Peyer's patch (tissue), 4 donors: ENCODE data around the gene PCDHA7. TPM values are rescaled to one million over a fixed set of nuclear protein-coding genes. Genes with fewer than 3 reads are reported as not detected.

Source experiments
- DNase-seq, 3 donors: peaks; one replicate each; pipeline ENCODE4 v3.0.0-alpha.2; 2017 to 2019
- H3K27ac ChIP-seq, 4 donors: fragments of 200-600 bp; sonication (generic); one replicate each; pipeline ENCODE4 v1.5.1; 2016 to 2019
- H3K27me3 ChIP-seq, 2 donors: fragments of 200-600 bp; sonication (generic); one replicate each; pipeline ENCODE4 v1.5.1; 2019
- H3K36me3 ChIP-seq, 3 donors: fragments of 200-600 bp; sonication (generic); one replicate each; pipeline ENCODE4 v1.5.1; 2016 to 2019
- H3K4me1 ChIP-seq, 4 donors: fragments of 200-600 bp; sonication (generic); one replicate each; pipeline ENCODE4 v1.5.1; 2016 to 2019
- H3K4me3 ChIP-seq, 4 donors: fragments of 200-600 bp; sonication (generic); 1 replicate in 3 of 4; 2 replicates in 1 of 4; pipeline ENCODE4 v1.5.1; 2016 to 2019; ENCODE audit warnings: mild to moderate bottlenecking in 1 of 4
- H3K9me3 ChIP-seq, 4 donors: fragments of 200-600 bp; sonication (generic); one replicate each; pipeline ENCODE4 v1.5.1; 2016 to 2019; ENCODE audit warnings: mild to moderate bottlenecking in 1 of 4
- POLR2A ChIP-seq, 2 donors: fragments of 450-650 bp; IDR thresholded peaks; one replicate each; pipeline ENCODE4 v1.5.1; 2017; ENCODE audit warnings: antibody characterized with exemption in 2 of 2, mild to moderate bottlenecking in 2 of 2, moderate library complexity in 2 of 2
- total RNA-seq, 4 donors: library from RNA; depleted of rRNA; stranded (reverse); fragments of >200 nt; gene quantifications; one replicate each; pipeline ENCODE4 v1.1.0, GENCODE V29; 2016
- TF ChIP-seq, protein P1 (sequence below), 6 experiments: fragments of 450-650 bp in 4 of 6; fragments of 200-600 bp in 2 of 6; sonication (generic) in 1 of 6; IDR thresholded peaks; one replicate each; pipeline ENCODE4 v1.5.1; 2017 to 2019; ENCODE audit warnings: antibody characterized with exemption in 6 of 6, mild to moderate bottlenecking in 3 of 6, moderate library complexity in 1 of 6

PCDHA7 gene
- total RNA-seq, 4 donors from 2014 or later, result 0.27 to 1.7 (median 1.2) TPM; not detected in 1

GRCh38 chr5:140877262-140877581, 43.2 kb downstream of the PCDHA7 start:
- Histone ChIP-seq H3K27ac (no peak overlapping the region), H3K27me3 (no peaks in the 10 kb centered on the region), H3K4me1 (no peaks in the 10 kb centered on the region), H3K4me3 (no peak overlapping the region), H3K9me3 (peaks cover 0 to 27% (median 4%) of the 10 kb centered on the region in 4 donors), H3K36me3 (no peaks in the 10 kb centered on the region)
- no peak for TF ChIP-seq POLR2A (IDR thresholded peaks at IDR 0.05)
- no peak for DNase-seq

- H3K27me3 ChIP-seq, result no peaks in the 10 kb centered on the region
- H3K36me3 ChIP-seq, result no peaks in the 10 kb centered on the region
- H3K9me3 ChIP-seq, result peaks cover 0 to 21% (median 0%) of the 10 kb centered on the region in 4 donors
- H3K27ac ChIP-seq, result no peak within 1 kb of the TSS
- TF ChIP-seq, protein P1, sequence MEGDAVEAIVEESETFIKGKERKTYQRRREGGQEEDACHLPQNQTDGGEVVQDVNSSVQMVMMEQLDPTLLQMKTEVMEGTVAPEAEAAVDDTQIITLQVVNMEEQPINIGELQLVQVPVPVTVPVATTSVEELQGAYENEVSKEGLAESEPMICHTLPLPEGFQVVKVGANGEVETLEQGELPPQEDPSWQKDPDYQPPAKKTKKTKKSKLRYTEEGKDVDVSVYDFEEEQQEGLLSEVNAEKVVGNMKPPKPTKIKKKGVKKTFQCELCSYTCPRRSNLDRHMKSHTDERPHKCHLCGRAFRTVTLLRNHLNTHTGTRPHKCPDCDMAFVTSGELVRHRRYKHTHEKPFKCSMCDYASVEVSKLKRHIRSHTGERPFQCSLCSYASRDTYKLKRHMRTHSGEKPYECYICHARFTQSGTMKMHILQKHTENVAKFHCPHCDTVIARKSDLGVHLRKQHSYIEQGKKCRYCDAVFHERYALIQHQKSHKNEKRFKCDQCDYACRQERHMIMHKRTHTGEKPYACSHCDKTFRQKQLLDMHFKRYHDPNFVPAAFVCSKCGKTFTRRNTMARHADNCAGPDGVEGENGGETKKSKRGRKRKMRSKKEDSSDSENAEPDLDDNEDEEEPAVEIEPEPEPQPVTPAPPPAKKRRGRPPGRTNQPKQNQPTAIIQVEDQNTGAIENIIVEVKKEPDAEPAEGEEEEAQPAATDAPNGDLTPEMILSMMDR (IDR thresholded peaks at IDR 0.05), result no peak
- no peak for TF ChIP-seq POLR2A (IDR thresholded peaks at IDR 0.05)
- DNase-seq, result no peak
- no peak within 1 kb of the TSS for H3K4me3 ChIP-seq
- H3K4me1 ChIP-seq, result no peaks in the 10 kb centered on the region
These were observed 48.0 kb downstream of the PCDHA7 start, which contains the start of gene PCDHA13 for GRCh38 chr5:140881889-140882590. TSS of gene PCDHA13 (plus strand) at chr5:140882124. CDS start at chr5:140882269, 145 bp downstream.

DNA sequence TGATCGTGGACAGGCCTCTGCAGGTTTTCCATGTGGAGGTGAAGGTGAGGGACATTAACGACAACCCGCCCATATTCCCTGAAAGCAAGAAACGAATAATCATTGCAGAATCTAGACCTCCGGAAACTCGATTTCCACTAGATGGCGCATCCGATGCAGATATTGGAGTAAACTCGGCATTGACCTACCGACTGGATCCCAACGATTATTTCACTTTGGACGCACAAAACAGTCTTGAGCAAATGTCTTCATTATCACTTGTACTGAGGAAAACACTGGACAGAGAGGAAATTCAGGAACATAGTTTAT, 48.5 kb downstream of the PCDHA7 start:
- Histone ChIP-seq H3K4me3 (no peak overlapping the region), H3K9me3 (peaks cover 0 to 16% (median 0%) of the 10 kb centered on the region in 4 donors), H3K27ac (no peak overlapping the region), H3K36me3 (no peaks in the 10 kb centered on the region), H3K4me1 (no peaks in the 10 kb centered on the region), H3K27me3 (no peaks in the 10 kb centered on the region)
- no peak for DNase-seq
- TF ChIP-seq POLR2A (IDR thresholded peaks at IDR 0.05), result no peak
- TF ChIP-seq, protein P1 (IDR thresholded peaks at IDR 0.05), result no peak

DNA sequence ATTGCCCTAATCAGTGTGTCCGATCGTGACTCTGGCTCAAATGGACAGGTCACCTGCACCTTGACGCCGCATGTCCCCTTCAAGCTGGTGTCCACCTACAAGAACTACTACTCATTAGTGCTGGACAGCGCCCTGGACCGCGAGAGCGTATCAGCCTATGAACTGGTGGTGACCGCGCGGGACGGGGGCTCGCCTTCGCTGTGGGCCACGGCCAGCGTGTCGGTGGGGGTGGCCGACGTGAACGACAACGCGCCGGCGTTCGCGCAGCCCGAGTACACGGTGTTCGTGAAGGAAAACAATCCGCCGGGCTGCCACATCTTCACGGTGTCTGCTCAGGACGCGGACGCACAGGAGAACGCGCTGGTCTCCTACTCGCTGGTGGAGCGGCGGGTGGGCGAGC, 49.3 kb downstream of the PCDHA7 start:
- H3K4me1 ChIP-seq, result no peaks in the 10 kb centered on the region
- no peak overlapping the region for H3K27ac ChIP-seq
- H3K27me3 ChIP-seq, result no peaks in the 10 kb centered on the region
- peaks cover 0 to 16% (median 0%) of the 10 kb centered on the region in 4 donors for H3K9me3 ChIP-seq
- DNase-seq, result no peak
- no peak overlapping the region for H3K4me3 ChIP-seq
- TF ChIP-seq, protein P1 (IDR thresholded peaks at IDR 0.05), result no peak
- no peak for TF ChIP-seq POLR2A (IDR thresholded peaks at IDR 0.05)
- no peaks in the 10 kb centered on the region for H3K36me3 ChIP-seq

DNA sequence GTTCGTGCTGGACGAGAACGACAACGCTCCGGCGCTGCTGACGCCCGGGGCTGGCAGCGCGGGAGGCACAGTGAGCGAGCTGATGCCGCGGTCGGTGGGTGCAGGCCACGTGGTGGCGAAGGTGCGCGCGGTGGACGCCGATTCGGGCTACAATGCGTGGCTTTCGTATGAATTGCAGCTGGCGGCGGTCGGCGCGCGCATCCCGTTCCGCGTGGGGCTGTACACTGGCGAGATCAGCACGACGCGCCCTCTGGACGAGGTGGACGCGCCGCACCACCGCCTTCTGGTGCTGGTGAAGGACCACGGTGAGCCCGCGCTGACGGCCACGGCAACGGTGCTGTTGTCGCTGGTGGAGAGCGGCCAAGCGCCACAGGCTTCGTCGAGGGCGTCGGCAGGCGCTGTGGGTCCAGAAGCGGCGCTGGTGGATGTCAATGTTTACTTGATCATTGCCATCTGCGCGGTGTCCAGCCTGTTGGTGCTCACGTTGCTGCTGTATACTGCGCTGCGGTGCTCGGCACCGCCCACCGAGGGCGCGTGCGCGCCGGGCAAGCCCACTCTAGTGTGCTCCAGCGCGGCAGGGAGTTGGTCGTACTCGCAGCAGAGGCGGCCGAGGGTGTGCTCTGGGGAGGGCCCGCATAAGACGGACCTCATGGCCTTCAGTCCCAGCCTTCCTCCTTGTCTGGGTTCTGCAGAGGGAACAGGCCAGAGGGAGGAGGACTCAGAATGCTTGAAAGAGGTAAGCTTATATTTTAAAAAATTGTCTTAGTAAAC, 50.0 kb downstream of the PCDHA7 start:
- Histone ChIP-seq H3K27me3 (no peaks in the 10 kb centered on the region), H3K4me1 (no peaks in the 10 kb centered on the region), H3K27ac (no peak overlapping the region), H3K36me3 (no peaks in the 10 kb centered on the region), H3K4me3 (no peak overlapping the region), H3K9me3 (peaks cover 0 to 16% (median 0%) of the 10 kb centered on the region in 4 donors)
- TF ChIP-seq, protein P1 (IDR thresholded peaks at IDR 0.05), result no peak
- no peak for TF ChIP-seq POLR2A (IDR thresholded peaks at IDR 0.05)
- DNase-seq, result no peak

Other genes with a start within 250 kb of the PCDHA7 start
- gene CD14, start 201.1 kb upstream of the PCDHA7 start, total RNA-seq, result 10 to 100 TPM in 2 of 4 donors, 1 to 10 TPM in 2; 3.3 to 16.0 (median 7.4) TPM
- gene TMCO6, start 194.8 kb upstream of the PCDHA7 start, total RNA-seq, result 10 to 100 TPM; 21.9 to 90.9 (median 42.2) TPM
- 10 to 100 TPM; 51.2 to 90.2 (median 69.6) TPM for gene NDUFA2, start 186.6 kb upstream of the PCDHA7 start, total RNA-seq
- gene IK, start 186.4 kb upstream of the PCDHA7 start, total RNA-seq, result 100 to 1,000 TPM in 1 of 4 donors, 10 to 100 TPM in 3; 40.5 to 167 (median 82.8) TPM
- gene WDR55, start 169.4 kb upstream of the PCDHA7 start, total RNA-seq, result 10 to 100 TPM; 31.3 to 66.8 (median 39.7) TPM
- gene DND1, start 160.7 kb upstream of the PCDHA7 start, total RNA-seq, result 1 to 10 TPM in 3 of 4 donors, not detected in 1; 3.7 to 5.0 (median 3.8) TPM
- 10 to 100 TPM; 24.3 to 55.3 (median 46.1) TPM for gene HARS1, start 142.9 kb upstream of the PCDHA7 start, total RNA-seq
- 10 to 100 TPM; 21.5 to 49.6 (median 42.4) TPM for gene HARS2, start 142.8 kb upstream of the PCDHA7 start, total RNA-seq
- gene ZMAT2, start 133.8 kb upstream of the PCDHA7 start, total RNA-seq, result 10 to 100 TPM; 17.3 to 21.7 (median 21.1) TPM
- gene PCDHA1, start 48.1 kb upstream of the PCDHA7 start, total RNA-seq, result not detected
- gene PCDHA2, start 39.4 kb upstream of the PCDHA7 start, total RNA-seq, result not detected
- under 1 TPM in 1 of 4 donors, not detected in 3; 0.27 TPM for gene PCDHA3, start 33.2 kb upstream of the PCDHA7 start, total RNA-seq
- gene PCDHA4, start 27.2 kb upstream of the PCDHA7 start, total RNA-seq, result 1 to 10 TPM in 1 of 4 donors, under 1 TPM in 1, not detected in 2; 0.54 to 2.6 TPM
- gene PCDHA5, start 12.7 kb upstream of the PCDHA7 start, total RNA-seq, result under 1 TPM in 3 of 4 donors, not detected in 1; 0.27 to 0.88 (median 0.38) TPM
- under 1 TPM in 3 of 4 donors, not detected in 1; 0.35 to 0.57 (median 0.54) TPM for gene PCDHA6, start 6.3 kb upstream of the PCDHA7 start, total RNA-seq
- 1 to 10 TPM in 1 of 4 donors, not detected in 3; 5.0 TPM for gene PCDHA8, start 6.9 kb downstream of the PCDHA7 start, total RNA-seq
- gene PCDHA9, start 14.1 kb downstream of the PCDHA7 start, total RNA-seq, result under 1 TPM in 1 of 4 donors, not detected in 3; 0.83 TPM
- gene PCDHA10, start 21.6 kb downstream of the PCDHA7 start, total RNA-seq, result 1 to 10 TPM in 1 of 4 donors, under 1 TPM in 3; 0.38 to 5.8 (median 0.46) TPM
- 1 to 10 TPM in 1 of 4 donors, under 1 TPM in 3; 0.27 to 5.8 (median 0.40) TPM for gene PCDHA11, start 34.7 kb downstream of the PCDHA7 start, total RNA-seq
- 1 to 10 TPM in 1 of 4 donors, under 1 TPM in 2, not detected in 1; 0.27 to 1.1 (median 0.83) TPM for gene PCDHA12, start 41.0 kb downstream of the PCDHA7 start, total RNA-seq
- 1 to 10 TPM in 1 of 4 donors, under 1 TPM in 1, not detected in 2; 0.27 to 3.3 TPM for gene PCDHA13, start 47.9 kb downstream of the PCDHA7 start, total RNA-seq
- 1 to 10 TPM in 1 of 4 donors, under 1 TPM in 1, not detected in 2; 0.54 to 2.5 TPM for gene PCDHAC1, start 92.0 kb downstream of the PCDHA7 start, total RNA-seq
- gene PCDHAC2, start 132.2 kb downstream of the PCDHA7 start, total RNA-seq, result 1 to 10 TPM in 1 of 4 donors, under 1 TPM in 3; 0.18 to 1.7 (median 0.43) TPM
- gene PCDHB1, start 217.1 kb downstream of the PCDHA7 start, total RNA-seq, result not detected